Measurements from ENCODE around the gene CNDP1. TPM values are rescaled to one million over a fixed set of nuclear protein-coding genes. Genes with fewer than 3 reads are reported as not detected.

The CNDP1 gene
- polyA plus RNA-seq, 1 experiment: not detected

GRCh38 chr18:74512321-74513053 lies 21.8 kb upstream of the CNDP1 start:
- CTCF ChIA-PET: no interaction called here
- POLR2A ChIA-PET: no interaction called here

GRCh38 chr18:74513149-74513882 lies 21.0 kb upstream of the CNDP1 start:
- H3K27me3 ChIP-seq (ENCODE audit: control insufficient read depth, insufficient read depth, low read length): no peaks in the 10 kb centered on the region
- POLR2A ChIA-PET: no interaction called here
- no peaks in the 10 kb centered on the region for H3K9me3 ChIP-seq (ENCODE audit: control insufficient read depth, insufficient read depth, low read length)
- TF ChIP-seq CTCF (IDR thresholded peaks at IDR 0.05; ENCODE audit: low read depth, low read length): no peak
- H3K27ac ChIP-seq (ENCODE audit: low read depth, low read length): no peak overlapping the region
- H3K4me3 ChIP-seq (ENCODE audit: low read depth, low read length): no peak overlapping the region
- CTCF ChIA-PET: no interaction called here
- DNase-seq (ENCODE audit: low read depth, low spot score): no peak

More at GRCh38 chr18:74512321-74513053, 21.8 kb upstream of the CNDP1 start:
- Histone ChIP-seq H3K4me3 (ENCODE audit: low read depth, low read length) (no peak overlapping the region), H3K27ac (ENCODE audit: low read depth, low read length) (no peak overlapping the region), H3K9me3 (ENCODE audit: control insufficient read depth, insufficient read depth, low read length) (no peaks in the 10 kb centered on the region), H3K27me3 (ENCODE audit: control insufficient read depth, insufficient read depth, low read length) (no peaks in the 10 kb centered on the region)
- no peak for TF ChIP-seq CTCF (IDR thresholded peaks at IDR 0.05; ENCODE audit: low read depth, low read length)
- no peak for DNase-seq (ENCODE audit: low read depth, low spot score)

- Histone ChIP-seq H3K27ac (ENCODE audit: low read depth, low read length) (no peak overlapping the region), H3K9me3 (ENCODE audit: control insufficient read depth, insufficient read depth, low read length) (no peaks in the 10 kb centered on the region), H3K27me3 (ENCODE audit: control insufficient read depth, insufficient read depth, low read length) (no peaks in the 10 kb centered on the region), H3K4me3 (ENCODE audit: low read depth, low read length) (no peak overlapping the region)
- CTCF ChIA-PET: no interaction called here
- DNase-seq (ENCODE audit: low read depth, low spot score): no peak
- POLR2A ChIA-PET: no interaction called here
- no peak for TF ChIP-seq CTCF (IDR thresholded peaks at IDR 0.05; ENCODE audit: low read depth, low read length)
Observed at GRCh38 chr18:74513883-74514205, 20.5 kb upstream of the CNDP1 start.

GRCh38 chr18:74514860-74515495 lies 19.3 kb upstream of the CNDP1 start:
- Histone ChIP-seq H3K27ac (ENCODE audit: low read depth, low read length) (no peak overlapping the region), H3K4me3 (ENCODE audit: low read depth, low read length) (no peak overlapping the region), H3K9me3 (ENCODE audit: control insufficient read depth, insufficient read depth, low read length) (no peaks in the 10 kb centered on the region), H3K27me3 (ENCODE audit: control insufficient read depth, insufficient read depth, low read length) (no peaks in the 10 kb centered on the region)
- ChIA-PET POLR2A (no interaction called here), CTCF (no interaction called here)
- DNase-seq (ENCODE audit: low read depth, low spot score): no peak
- no peak for TF ChIP-seq CTCF (IDR thresholded peaks at IDR 0.05; ENCODE audit: low read depth, low read length)

- no peak for DNase-seq (ENCODE audit: low read depth, low spot score)
- H3K4me3 ChIP-seq (ENCODE audit: low read depth, low read length): no peak overlapping the region
- H3K27me3 ChIP-seq (ENCODE audit: control insufficient read depth, insufficient read depth, low read length): no peaks in the 10 kb centered on the region
- no peak overlapping the region for H3K27ac ChIP-seq (ENCODE audit: low read depth, low read length)
- ChIA-PET CTCF (no interaction called here), POLR2A (no interaction called here)
- no peaks in the 10 kb centered on the region for H3K9me3 ChIP-seq (ENCODE audit: control insufficient read depth, insufficient read depth, low read length)
- TF ChIP-seq CTCF (IDR thresholded peaks at IDR 0.05; ENCODE audit: low read depth, low read length): no peak
Observed at GRCh38 chr18:74515620-74516231, 18.6 kb upstream of the CNDP1 start.
